HepG2 (cell line): ENCODE results near the gene PDZD7. TPM values are rescaled to one million over a fixed set of nuclear protein-coding genes. Genes with fewer than 3 reads are reported as not detected.

Source experiments
- ATAC-seq: fragments of 200-7000 bp; cut with Tn5 transposase; 3 replicates; pipeline ENCODE4 v1.9.1; 2020; ENCODE audit warnings: mild to moderate bottlenecking, moderate library complexity
- BruUV-seq: library from RNA; stranded (reverse); fragments of 400-500 nt; replicated peaks from 2 replicates; lab custom pipeline; 2021; lab: Mats Ljungman, UMichigan
- CTCF ChIA-PET: fragments of 300-600 bp; formaldehyde crosslinking; extraction: SDS; loops from one replicate; lab custom pipeline; 2021; ENCODE audit warnings: low total read pairs, inconsistent platforms, low intra/inter-chr PET ratio; lab: Yijun Ruan, JAX
- POLR2A ChIA-PET: fragments of 350-600 bp; sonication (Branson Sonifier 250); formaldehyde crosslinking; loops from one replicate; lab custom pipeline; 2020; ENCODE audit warnings: antibody characterized with exemption, inconsistent platforms; lab: Yijun Ruan, JAX
- DNase-seq: peaks from one replicate; pipeline ENCODE4 v3.0.0-alpha.2; 2015; ENCODE audit warnings: low spot score
- FAIRE-seq: peaks from 3 replicates; lab custom pipeline; 2011; peaks lifted over from hg19 to GRCh38; lab: Jason Lieb, UNC
- H2AFZ ChIP-seq: one replicate; pipeline ENCODE4 v1.6.1; 2011; ENCODE audit warnings: low read length, inconsistent platforms
- H3K27ac ChIP-seq: fragments of 300-600 bp; 3 replicates; pipeline ENCODE4 v1.8.0; 2011; ENCODE audit warnings: mixed run types, mild to moderate bottlenecking, mixed read lengths, low read length, inconsistent platforms; ENCODE audit not compliant: insufficient read depth; ENCODE audit errors: extremely low read length
- H3K27me3 ChIP-seq, 2 experiments: fragments of 200-600 bp in 1 of 2; 2 replicates in 1 of 2; 3 replicates in 1 of 2; pipeline versions ENCODE4 v1.6.0 to v1.8.0; 2011; ENCODE audit warnings: low read length in 2 of 2, mild to moderate bottlenecking in 2 of 2, moderate library complexity in 2 of 2, inconsistent platforms in 1 of 2; ENCODE audit not compliant: insufficient read depth in 2 of 2, control insufficient read depth in 1 of 2
- H3K36me3 ChIP-seq, 2 experiments: fragments of 200-600 bp in 1 of 2; replicated peaks in 1 of 2; 2 replicates in 1 of 2; 3 replicates in 1 of 2; pipeline versions ENCODE4 v1.5.1 to v1.8.0; 2011; ENCODE audit warnings: low read length in 2 of 2, inconsistent platforms in 1 of 2; ENCODE audit not compliant: insufficient read depth in 2 of 2, control insufficient read depth in 1 of 2
- H3K4me1 ChIP-seq: 2 replicates; pipeline ENCODE4 v1.5.1; 2012; ENCODE audit warnings: low read length, inconsistent platforms; ENCODE audit not compliant: insufficient read depth
- H3K4me2 ChIP-seq: 2 replicates; pipeline ENCODE4 v1.6.0; 2011; ENCODE audit warnings: low read depth, low read length, inconsistent platforms
- H3K4me3 ChIP-seq, 3 experiments: fragments of 200-600 bp in 1 of 3; sonication (generic), shearing (Covaris generic) in 1 of 3; replicated peaks in 1 of 3; 2 replicates each; pipeline ENCODE4 v1.5.1; 2011 to 2016; ENCODE audit warnings: low read length in 3 of 3, inconsistent platforms in 2 of 3, low read depth in 2 of 3, mild to moderate bottlenecking in 2 of 3, control low read depth in 1 of 3, mixed read lengths in 1 of 3; ENCODE audit not compliant: insufficient read depth in 1 of 3
- H3K79me2 ChIP-seq: one replicate; pipeline ENCODE4 v1.6.1; 2011; ENCODE audit warnings: low read length, inconsistent platforms; ENCODE audit not compliant: insufficient read depth
- H3K9ac ChIP-seq: 2 replicates; pipeline ENCODE4 v1.6.0; 2011; ENCODE audit warnings: mild to moderate bottlenecking, low read depth, low read length, inconsistent platforms; ENCODE audit not compliant: insufficient read depth
- H3K9me3 ChIP-seq: 2 replicates; pipeline ENCODE4 v1.5.1; 2012; ENCODE audit warnings: mild to moderate bottlenecking, low read length
- H4K20me1 ChIP-seq: 2 replicates; pipeline ENCODE4 v1.6.0; 2011; ENCODE audit warnings: inconsistent platforms, mild to moderate bottlenecking, low read length, moderate library complexity; ENCODE audit not compliant: insufficient read depth
- ARID2 ChIP-seq: sonication (generic); formaldehyde crosslinking; IDR thresholded peaks from 2 replicates; pipeline ENCODE4 v1.8.1; 2022; ENCODE audit warnings: mild to moderate bottlenecking, missing genetic modification reagents, borderline replicate concordance
- ATF3 ChIP-seq: sonication (generic); formaldehyde crosslinking; IDR thresholded peaks from 2 replicates; pipeline ENCODE4 v1.4.0; 2020; ENCODE audit warnings: missing genetic modification reagents
- HNRNPK ChIP-seq: fragments of 200-400 bp; formaldehyde crosslinking; IDR thresholded peaks from 2 replicates; pipeline ENCODE4 v1.6.1; 2018; ENCODE audit warnings: low read length, low read depth, moderate library complexity, mild to moderate bottlenecking; ENCODE audit not compliant: poor library complexity, severe bottlenecking
- HNRNPL ChIP-seq: fragments of 200-400 bp; formaldehyde crosslinking; IDR thresholded peaks from 2 replicates; pipeline ENCODE4 v1.6.1; 2017; ENCODE audit warnings: mild to moderate bottlenecking, low read depth, low read length
- HNRNPLL ChIP-seq: fragments of 200-400 bp; formaldehyde crosslinking; IDR thresholded peaks from 2 replicates; pipeline ENCODE4 v1.6.1; 2017; ENCODE audit warnings: mild to moderate bottlenecking, low read depth, low read length; ENCODE audit not compliant: poor library complexity, severe bottlenecking
- ISL2 ChIP-seq: sonication (generic); formaldehyde crosslinking; IDR thresholded peaks from 2 replicates; pipeline ENCODE4 v1.5.0; 2020; ENCODE audit warnings: missing genetic modification reagents
- KMT2B ChIP-seq: IDR thresholded peaks from 2 replicates; pipeline ENCODE4 v1.6.1; 2016; ENCODE audit warnings: missing genetic modification reagents, missing compliant biosample characterization
- MLX ChIP-seq: IDR thresholded peaks from 2 replicates; pipeline ENCODE4 v1.6.1; 2016
- NCOA5 ChIP-seq: sonication (generic); formaldehyde crosslinking; IDR thresholded peaks from 2 replicates; pipeline ENCODE4 v1.4.0; 2020; ENCODE audit warnings: missing genetic modification reagents
- PAF1 ChIP-seq: IDR thresholded peaks from 2 replicates; pipeline ENCODE4 v1.6.1; 2016; ENCODE audit warnings: missing genetic modification reagents, missing compliant biosample characterization
- PCBP1 ChIP-seq: fragments of 200-400 bp; formaldehyde crosslinking; IDR thresholded peaks from 2 replicates; pipeline ENCODE4 v1.6.1; 2017; ENCODE audit warnings: mild to moderate bottlenecking, low read depth, low read length, borderline replicate concordance
- PHB2 ChIP-seq: fragments of 450-650 bp; IDR thresholded peaks from 2 replicates; pipeline ENCODE4 v1.6.1; 2018; ENCODE audit not compliant: partially characterized antibody
- POLR2A ChIP-seq, 2 experiments: IDR thresholded peaks; 2 replicates each; pipeline ENCODE4 v1.6.1; 2011; ENCODE audit warnings: low read depth in 2 of 2, low read length in 2 of 2, mild to moderate bottlenecking in 1 of 2, moderate library complexity in 1 of 2; ENCODE audit not compliant: insufficient read depth in 1 of 2
- POLR2AphosphoS5 ChIP-seq: IDR thresholded peaks from 2 replicates; pipeline ENCODE4 v1.6.1; 2012; ENCODE audit warnings: low read depth, low read length
- POLR2G ChIP-seq: fragments of 200-400 bp; formaldehyde crosslinking; IDR thresholded peaks from 2 replicates; pipeline ENCODE4 v1.6.1; 2018; ENCODE audit warnings: mild to moderate bottlenecking, low read depth, low read length, moderate library complexity
- RARA ChIP-seq: IDR thresholded peaks from 2 replicates; pipeline ENCODE4 v1.6.1; 2016; ENCODE audit warnings: missing genetic modification reagents, missing compliant biosample characterization
- RBFOX2 ChIP-seq: fragments of 200-400 bp; formaldehyde crosslinking; IDR thresholded peaks from 2 replicates; pipeline ENCODE4 v1.6.1; 2017; ENCODE audit warnings: low read depth, mild to moderate bottlenecking, low read length
- RBM22 ChIP-seq: fragments of 200-400 bp; formaldehyde crosslinking; optimal IDR thresholded peaks from 2 replicates; pipeline ENCODE3; 2017; ENCODE audit warnings: mild to moderate bottlenecking, low read length, moderate library complexity
- SAP130 ChIP-seq: IDR thresholded peaks from 2 replicates; pipeline ENCODE4 v1.6.1; 2016; ENCODE audit warnings: low read depth
- SSRP1 ChIP-seq: IDR thresholded peaks from 2 replicates; pipeline ENCODE4 v1.6.1; 2016; ENCODE audit warnings: control low read depth
- TEAD3 ChIP-seq: optimal IDR thresholded peaks from 2 replicates; pipeline ENCODE3; 2016; ENCODE audit warnings: borderline replicate concordance
- ZC3H13 ChIP-seq: sonication (generic); formaldehyde crosslinking; IDR thresholded peaks from 2 replicates; pipeline ENCODE4 v1.8.1; 2023; ENCODE audit warnings: mild to moderate bottlenecking, missing genetic modification reagents, moderate library complexity
- ZFP90 ChIP-seq: sonication (generic); formaldehyde crosslinking; IDR thresholded peaks from 2 replicates; pipeline ENCODE4 v1.8.0; 2022; ENCODE audit warnings: missing genetic modification reagents, mild to moderate bottlenecking, inconsistent platforms, borderline replicate concordance
- ZNF550 ChIP-seq: sonication (generic); formaldehyde crosslinking; IDR thresholded peaks from 2 replicates; pipeline ENCODE4 v1.4.0; 2020; ENCODE audit warnings: mild to moderate bottlenecking, missing genetic modification reagents, borderline replicate concordance
- ZNF749 ChIP-seq: sonication (generic); formaldehyde crosslinking; IDR thresholded peaks from 2 replicates; pipeline ENCODE4 v1.8.0; 2022; ENCODE audit warnings: mild to moderate bottlenecking, missing genetic modification reagents, moderate library complexity, borderline replicate concordance
- WGBS: methylation state at CpG from one replicate; pipeline ENCODE4 v1.1.6; 2017; ENCODE audit warnings: low lambda C conversion rate; 5-methylcytosine and 5-hydroxymethylcytosine counted together
- in situ Hi-C: cut with HindIII; loops from 2 replicates; pipeline ENCODE4 v1.10.0; 2017; ENCODE audit warnings: low pct_unique_long_range_greater_than_20kb; ENCODE audit not compliant: extremely low pct_ligation_motif_present
- intact Hi-C: fragments of 100-400 bp; cut with micrococcal nuclease; formaldehyde crosslinking; loops from one replicate; pipeline ENCODE4 v1.10.0; 2022; ENCODE audit not compliant: unreplicated experiment
- polyA plus RNA-seq, 8 experiments: library from polyadenylated mRNA; depleted of rRNA in 3 of 8; stranded (reverse) in 7 of 8; unstranded in 1 of 8; fragments of >200 nt; fragmentation: Illumina TruSeq in 4 of 8; extraction: Trizol in 4 of 8; gene quantifications; 2 replicates each; pipeline versions ENCODE4 v1.2.1 to v1.2.3, GENCODE V29; 2011 to 2016; ENCODE audit warnings: low read depth in 4 of 8, missing spikeins in 1 of 8, mixed read lengths in 1 of 8; ENCODE audit not compliant: insufficient read depth in 1 of 8
- total RNA-seq, 5 experiments: library from RNA; depleted of rRNA; stranded (reverse); fragments of >200 nt; fragmentation: Illumina TruSeq; extraction: Trizol; gene quantifications; 2 replicates each; pipeline ENCODE4 v1.2.3, GENCODE V29; 2016; ENCODE audit warnings: low read depth in 1 of 5

The PDZD7 gene
- total and polyA plus RNA-seq, 2 of the 13 experiments (the other 11 are each of a cell fraction or from before 2014, with no cell fraction given): 0.58 to 0.73 TPM

GRCh38 chr10:101007915-101008822 lies 22.8 kb downstream of the PDZD7 start:
- CTCF ChIA-PET: no interaction called here
- ATAC-seq: no peak
- H3K9ac ChIP-seq: 0 out of 2 replicates have a peak overlapping the region, but pooled peaks have one; percentile 43
- TF ChIP-seq POLR2G: peak; percentile 59; the same call in 1 of the 2 replicates
- TF ChIP-seq PHB2: no peak
- TF ChIP-seq MLX (CRISPR knock-in tag): no peak
- TF ChIP-seq HNRNPL: 0 out of 2 replicates have a peak, but pooled peaks have one; percentile 2
- peak in 1 of 2 experiments; percentile 16; a peak in 1 of 4 replicates for TF ChIP-seq POLR2A (IDR thresholded peaks at IDR 0.05; ENCODE audit: insufficient read depth in 1 of 2, low read depth in 2 of 2, low read length in 2 of 2)
- TF ChIP-seq SAP130 (CRISPR knock-in tag): 0 out of 2 replicates have a peak, but pooled peaks have one; percentile 5
- TF ChIP-seq RARA (CRISPR knock-in tag): 0 out of 2 replicates have a peak, but pooled peaks have one; percentile 1
- peak; percentile 62 for TF ChIP-seq RBM22
- TF ChIP-seq SSRP1 (CRISPR knock-in tag): peak; percentile 59; the same call in 1 of the 2 replicates
- TF ChIP-seq ATF3 (CRISPR knock-in tag): 0 out of 2 replicates have a peak, but pooled peaks have one; percentile 27
- peak; percentile 40 for TF ChIP-seq HNRNPK
- 0 out of 2 replicates have a peak, but pooled peaks have one; percentile 9 for TF ChIP-seq ISL2 (CRISPR knock-in tag)
- peak; percentile 21 for TF ChIP-seq TEAD3 (CRISPR knock-in tag)
- 0 out of 2 replicates have a peak, but pooled peaks have one; percentile 19 for TF ChIP-seq ZNF550 (CRISPR knock-in tag)
- TF ChIP-seq RBFOX2: peak; percentile 27; the same call in 1 of the 2 replicates
- TF ChIP-seq KMT2B (CRISPR knock-in tag): no peak
- TF ChIP-seq PCBP1: peak; percentile 87
- TF ChIP-seq POLR2AphosphoS5: peak; percentile 51
- TF ChIP-seq ZNF749 (CRISPR knock-in tag): no peak
- peak; percentile 11 for TF ChIP-seq HNRNPLL
- TF ChIP-seq ZFP90 (CRISPR knock-in tag): no peak
- TF ChIP-seq PAF1 (CRISPR knock-in tag): peak; percentile 64; the same call in 1 of the 2 replicates
- no peak for TF ChIP-seq ARID2 (CRISPR knock-in tag)
- TF ChIP-seq NCOA5 (CRISPR knock-in tag): no peak
- TF ChIP-seq ZC3H13: peak; percentile 84; the same call in 1 of the 2 replicates

More at GRCh38 chr10:101007915-101008822, 22.8 kb downstream of the PDZD7 start:
- Histone ChIP-seq H3K4me1 (peaks cover 62% of the 10 kb centered on the region), H3K9me3 (no peaks in the 10 kb centered on the region), H3K36me3 (peaks cover 14 to 33% of the 10 kb centered on the region in 2 experiments; a peak in 4 of 5 replicates), H3K79me2 (peaks cover 2% of the 10 kb centered on the region), H2AFZ (no peak overlapping the region), H3K4me3 (no peak overlapping the region), H4K20me1 (no peaks in the 10 kb centered on the region), H3K27ac (peak overlapping the region; percentile 73), H3K27me3 (no peaks in the 10 kb centered on the region), H3K4me2 (peak overlapping the region; percentile 61; the same call in 1 of the 2 replicates)
- DNase-seq (no peak), FAIRE-seq (no peak)
- 78% methylated on average over 8 of the region's 13 CpGs for WGBS
- BruUV-seq: no TSS peak
- POLR2A ChIA-PET: interaction anchor here (0.8 to 7.1 kb wide), 3 partner anchors 9 to 23 kb away, joined by 3 to 124 read pairs (median 3); partner anchors contain the start of genes LZTS2, MRPL43 and TWNK
- in situ Hi-C loops: no loop called here
- intact Hi-C loops: no loop called here
